BJ (cell line): ENCODE data around the gene VPS29. TPM values are rescaled to one million over a fixed set of nuclear protein-coding genes. Genes with fewer than 3 reads are reported as not detected.
A peak's percentile ranks its signal among the peaks of the same experiment; 100 is the strongest.

Experiments
- CTCF ChIA-PET: fragments of 350-600 bp; formaldehyde crosslinking; extraction: SDS; loops from one replicate; lab custom pipeline; 2021; ENCODE audit warnings: antibody characterized with exemption, inconsistent platforms; lab: Yijun Ruan, JAX
- POLR2A ChIA-PET: fragments of 300-600 bp; sonication (Branson Sonifier 250); formaldehyde crosslinking; extraction: SDS; loops from one replicate; lab custom pipeline; 2021; ENCODE audit warnings: antibody characterized with exemption; lab: Charles Lee
- DNase-seq: peaks from one replicate; pipeline ENCODE4 v3.0.0-alpha.2; 2011; ENCODE audit warnings: low read depth
- H3K27me3 ChIP-seq: 2 replicates; pipeline ENCODE4 v1.6.0; 2011; ENCODE audit warnings: low read length; ENCODE audit not compliant: control insufficient read depth, insufficient read depth
- H3K36me3 ChIP-seq: 2 replicates; pipeline ENCODE4 v1.5.1; 2011; ENCODE audit warnings: low read length; ENCODE audit not compliant: control insufficient read depth, insufficient read depth
- H3K4me3 ChIP-seq: 2 replicates; pipeline ENCODE4 v1.5.1; 2011; ENCODE audit warnings: low read depth, mild to moderate bottlenecking, control low read depth, low read length
- polyA plus RNA-seq: library from polyadenylated mRNA; depleted of rRNA; stranded (reverse); fragments of >200 nt; gene quantifications from 2 replicates; pipeline ENCODE4 v1.2.3, GENCODE V29; 2011
- TF ChIP-seq, protein P1 (sequence below): IDR thresholded peaks from 2 replicates; pipeline ENCODE4 v1.5.1; 2011; ENCODE audit warnings: low read depth, mild to moderate bottlenecking, control low read depth, inconsistent platforms, low read length, moderate library complexity; ENCODE audit not compliant: insufficient read depth

Gene VPS29
- polyA plus RNA-seq, 1 experiment, result 98.8 TPM

DNA sequence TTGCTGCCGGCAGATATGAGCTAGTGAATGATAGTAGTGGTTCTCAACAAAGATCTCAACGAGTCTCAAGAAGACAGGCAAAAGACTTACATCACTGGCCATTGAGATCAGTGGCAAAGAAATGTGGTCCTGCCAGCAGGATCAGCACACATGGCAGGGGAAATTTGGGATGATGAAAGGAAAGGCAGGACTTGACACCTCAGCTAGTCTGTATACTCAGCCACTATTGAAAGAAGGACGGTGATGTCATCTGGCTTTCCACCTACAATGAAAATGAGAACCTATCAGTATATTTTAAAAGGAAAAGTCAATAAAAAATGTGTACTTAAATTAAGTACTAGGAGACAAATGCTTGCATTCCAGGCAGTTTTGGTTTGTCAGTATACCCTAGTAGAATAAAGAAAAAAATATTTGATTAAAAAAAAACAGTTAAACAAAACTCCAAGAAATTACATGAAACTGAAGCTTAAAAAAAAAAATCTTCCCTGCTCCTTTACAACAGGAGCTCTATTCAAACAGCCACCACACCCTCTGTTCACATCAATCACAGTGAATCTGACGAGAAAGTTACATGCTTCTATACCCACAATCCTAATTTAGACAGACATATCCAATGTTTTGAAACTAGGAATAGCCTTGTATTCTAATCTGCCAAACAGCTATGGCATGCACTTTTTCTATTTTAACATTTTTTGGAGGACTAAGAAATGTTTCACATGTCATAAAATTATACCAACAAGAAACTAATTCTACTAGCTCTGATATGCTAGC lies 35.1 kb upstream of the VPS29 start:
- ChIA-PET CTCF (interaction anchor here (0.9 to 2.6 kb wide), 5 partner anchors 11 to 64 kb away, joined by 3 to 14 read pairs (median 5); no protein-coding TSS in a partner anchor), POLR2A (interaction anchor here (0.5 kb wide), 1 partner anchor 54 kb away, joined by 3 read pairs; no protein-coding TSS in a partner anchor)
- Histone ChIP-seq H3K36me3 (peaks cover 9% of the 10 kb centered on the region), H3K4me3 (no peak overlapping the region), H3K27me3 (no peaks in the 10 kb centered on the region)
- DNase-seq, result no peak
- TF ChIP-seq, protein P1, sequence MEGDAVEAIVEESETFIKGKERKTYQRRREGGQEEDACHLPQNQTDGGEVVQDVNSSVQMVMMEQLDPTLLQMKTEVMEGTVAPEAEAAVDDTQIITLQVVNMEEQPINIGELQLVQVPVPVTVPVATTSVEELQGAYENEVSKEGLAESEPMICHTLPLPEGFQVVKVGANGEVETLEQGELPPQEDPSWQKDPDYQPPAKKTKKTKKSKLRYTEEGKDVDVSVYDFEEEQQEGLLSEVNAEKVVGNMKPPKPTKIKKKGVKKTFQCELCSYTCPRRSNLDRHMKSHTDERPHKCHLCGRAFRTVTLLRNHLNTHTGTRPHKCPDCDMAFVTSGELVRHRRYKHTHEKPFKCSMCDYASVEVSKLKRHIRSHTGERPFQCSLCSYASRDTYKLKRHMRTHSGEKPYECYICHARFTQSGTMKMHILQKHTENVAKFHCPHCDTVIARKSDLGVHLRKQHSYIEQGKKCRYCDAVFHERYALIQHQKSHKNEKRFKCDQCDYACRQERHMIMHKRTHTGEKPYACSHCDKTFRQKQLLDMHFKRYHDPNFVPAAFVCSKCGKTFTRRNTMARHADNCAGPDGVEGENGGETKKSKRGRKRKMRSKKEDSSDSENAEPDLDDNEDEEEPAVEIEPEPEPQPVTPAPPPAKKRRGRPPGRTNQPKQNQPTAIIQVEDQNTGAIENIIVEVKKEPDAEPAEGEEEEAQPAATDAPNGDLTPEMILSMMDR, result no peak

DNA sequence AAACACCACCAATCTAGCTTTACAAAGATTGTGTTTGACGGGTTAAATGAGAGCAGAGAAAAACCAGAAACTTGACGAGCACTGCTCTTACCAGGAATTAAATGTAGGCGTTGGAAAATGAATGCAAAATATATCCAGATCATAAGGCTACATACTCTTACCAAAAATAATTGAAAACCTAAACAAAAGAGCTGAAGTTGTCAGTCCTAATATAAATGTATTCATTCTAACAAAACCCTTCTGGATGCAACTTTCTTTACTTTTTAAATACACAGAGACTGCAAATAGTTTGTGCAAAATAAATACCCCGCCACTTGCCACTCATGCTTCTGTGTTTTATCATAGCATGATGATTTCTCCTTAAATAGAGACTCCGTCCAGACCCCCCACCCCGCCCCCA lies 32.9 kb upstream of the VPS29 start:
- no peak overlapping the region for H3K4me3 ChIP-seq
- POLR2A ChIA-PET, result no interaction called here
- peaks cover 9% of the 10 kb centered on the region for H3K36me3 ChIP-seq
- no peak for DNase-seq
- CTCF ChIA-PET, result interaction anchor here (1.2 to 2.0 kb wide), 3 partner anchors 66 to 85 kb away, joined by 3 to 12 read pairs (median 3); partner anchors contain the start of genes ARPC3, FAM216A and GPN3
- H3K27me3 ChIP-seq, result no peaks in the 10 kb centered on the region
- TF ChIP-seq, protein P1, result no peak

DNA sequence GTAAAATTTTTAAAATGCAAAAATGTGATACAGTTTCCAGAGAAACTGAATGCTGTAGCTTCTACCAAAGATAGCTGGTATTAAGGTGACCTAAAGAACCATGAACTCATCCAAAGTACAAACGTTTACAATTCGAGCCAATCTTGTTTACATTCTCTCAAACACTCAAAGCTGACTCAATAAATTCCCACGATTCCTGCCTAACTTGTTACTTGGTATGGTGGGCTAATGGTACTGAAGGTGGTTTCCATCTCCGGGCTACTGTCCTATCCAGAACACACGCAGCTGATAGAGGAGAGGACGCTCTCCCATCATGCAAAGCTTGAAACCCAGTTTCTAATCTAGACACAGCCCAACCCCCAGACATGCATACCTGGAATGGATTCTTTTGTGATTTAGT lies 31.7 kb upstream of the VPS29 start:
- CTCF ChIA-PET, result interaction anchor here (0.6 to 2.0 kb wide), 7 partner anchors 10 to 84 kb away, joined by 3 to 12 read pairs (median 3); partner anchors contain the start of gene ARPC3
- Histone ChIP-seq H3K36me3 (peaks cover 8% of the 10 kb centered on the region), H3K27me3 (no peaks in the 10 kb centered on the region), H3K4me3 (no peak overlapping the region)
- DNase-seq, result no peak
- TF ChIP-seq, protein P1, result no peak
- POLR2A ChIA-PET, result no interaction called here

DNA sequence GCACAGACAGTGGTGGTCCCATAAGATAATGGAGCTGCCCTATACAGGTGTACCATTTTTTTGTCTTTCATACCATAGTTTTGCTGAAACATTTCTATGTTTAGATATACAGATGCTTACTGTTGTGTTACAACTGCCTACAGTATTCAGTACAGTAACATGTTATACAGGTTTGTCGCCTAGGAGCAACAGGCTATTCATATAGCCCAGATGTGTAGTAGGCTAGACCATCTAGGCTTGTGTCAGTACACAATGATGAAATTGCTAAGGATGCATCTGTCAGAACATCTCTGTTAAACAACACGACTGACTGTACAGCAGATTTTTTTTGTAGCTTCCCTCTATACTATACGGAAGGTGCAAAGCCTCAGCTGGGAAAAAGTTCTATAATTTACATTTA lies 30.7 kb upstream of the VPS29 start:
- ChIA-PET POLR2A (no interaction called here), CTCF (interaction anchor here (0.7 to 2.0 kb wide), 7 partner anchors 9 to 75 kb away, joined by 3 to 6 read pairs (median 4); no protein-coding TSS in a partner anchor)
- no peak overlapping the region for H3K4me3 ChIP-seq
- H3K27me3 ChIP-seq, result no peaks in the 10 kb centered on the region
- no peak for DNase-seq
- TF ChIP-seq, protein P1, result no peak
- H3K36me3 ChIP-seq, result peaks cover 3% of the 10 kb centered on the region

DNA sequence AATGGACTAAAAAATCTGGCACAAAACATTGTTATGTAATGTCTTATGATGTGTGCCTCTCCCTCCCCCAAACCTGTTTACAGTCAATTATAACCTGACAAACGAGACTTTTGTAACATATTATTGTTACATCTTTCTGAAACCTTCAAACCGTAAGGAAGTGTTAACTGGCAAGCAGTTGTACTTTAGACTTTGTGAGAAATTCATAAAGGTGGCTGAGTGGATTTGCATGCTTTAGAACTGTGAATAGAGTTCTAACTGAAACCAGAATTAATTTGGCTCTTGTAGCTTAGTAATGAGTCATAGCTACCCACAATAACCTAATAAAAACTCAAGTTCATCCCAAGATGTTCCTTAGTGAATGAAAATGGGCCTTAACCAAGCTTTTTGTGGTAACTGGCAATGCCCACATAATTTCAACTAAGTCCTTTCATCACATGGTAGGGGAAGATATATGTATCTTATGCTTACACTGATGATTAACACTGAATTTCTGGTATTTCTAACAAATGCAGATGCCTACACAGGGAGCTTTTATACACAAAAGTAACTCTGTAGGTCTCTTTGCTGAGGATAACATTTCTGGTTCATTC lies 29.9 kb upstream of the VPS29 start:
- Histone ChIP-seq H3K4me3 (no peak overlapping the region), H3K36me3 (peaks cover 2% of the 10 kb centered on the region; the same call in 1 of the 2 replicates), H3K27me3 (no peaks in the 10 kb centered on the region)
- POLR2A ChIA-PET, result no interaction called here
- TF ChIP-seq, protein P1, result no peak
- CTCF ChIA-PET, result interaction anchor here (0.6 to 2.0 kb wide), 7 partner anchors 17 to 70 kb away, joined by 3 to 6 read pairs (median 3); partner anchors contain the start of genes FAM216A and GPN3
- peak; percentile 46 for DNase-seq
